ENCODE results near the gene ZNF408. TPM values are rescaled to one million over a fixed set of nuclear protein-coding genes. Genes with fewer than 3 reads are reported as not detected.

ZNF408 gene
- total and polyA plus RNA-seq, 12 donors, result 2.2 to 13.8 (median 9.2) TPM

- DNase-seq, result no peak
- Histone ChIP-seq H3K36me3 (replicated peaks in 1 of 2) (peaks cover 0 to 72% of the 10 kb centered on the region in 2 donors), H3K27me3 (no peaks in the 10 kb centered on the region), H3K9me3 (replicated peaks in 1 of 3) (no peaks in the 10 kb centered on the region), H3K27ac (no peak overlapping the region), H3K4me1 (replicated peaks in 1 of 2) (peaks cover 17 to 31% of the 10 kb centered on the region in 2 donors), H3K4me3 (no peak overlapping the region)
- intact Hi-C loops (cut with DNase I), result no loop called here
- no peak for TF ChIP-seq POLR2A (IDR thresholded peaks at IDR 0.05)
- no peak for TF ChIP-seq CTCF (IDR thresholded peaks at IDR 0.05)
- 0 to 82% (median 78%) methylated on average over 1 to 6 of the region's 7 CpGs for WGBS, 4 donors
These were observed 28.4 kb upstream of the ZNF408 start for GRCh38 chr11:46672381-46672839.

GRCh38 chr11:46673713-46674462 lies 26.9 kb upstream of the ZNF408 start:
- Histone ChIP-seq H3K27ac (peak overlapping the region in 4 of 5 donors; percentile 28 to 89 (median 87)), H3K4me1 (replicated peaks in 1 of 2) (peaks cover 17 to 27% of the 10 kb centered on the region in 2 donors), H3K4me3 (no peak overlapping the region), H3K9me3 (replicated peaks in 1 of 3) (no peaks in the 10 kb centered on the region), H3K36me3 (replicated peaks in 1 of 2) (peaks cover 0 to 70% of the 10 kb centered on the region in 2 donors), H3K27me3 (no peaks in the 10 kb centered on the region)
- DNase-seq, result peak in 1 of 7 donors; percentile 17
- intact Hi-C loops (cut with DNase I), result no loop called here
- no peak for TF ChIP-seq POLR2A (IDR thresholded peaks at IDR 0.05)
- TF ChIP-seq CTCF (IDR thresholded peaks at IDR 0.05), result no peak
- 84 to 95% (median 86%) methylated on average over 3 to 6 of the region's 6 CpGs for WGBS, 4 donors

GRCh38 chr11:46674463-46675287 lies 26.2 kb upstream of the ZNF408 start:
- 38 to 61% (median 47%) methylated on average over 8 to 12 of the region's 12 CpGs for WGBS, 4 donors
- no peak for TF ChIP-seq POLR2A (IDR thresholded peaks at IDR 0.05)
- no peak for TF ChIP-seq CTCF (IDR thresholded peaks at IDR 0.05)
- H3K9me3 ChIP-seq (replicated peaks in 1 of 3), result no peaks in the 10 kb centered on the region
- no peaks in the 10 kb centered on the region for H3K27me3 ChIP-seq
- peaks cover 0 to 70% of the 10 kb centered on the region in 2 donors for H3K36me3 ChIP-seq (replicated peaks in 1 of 2)
- peak overlapping the region; percentile 22 to 89 (median 86) for H3K27ac ChIP-seq
- DNase-seq, result peak in 3 of 7 donors; percentile 43 to 66 (median 46)
- H3K4me1 ChIP-seq (replicated peaks in 1 of 2), result peaks cover 17 to 27% of the 10 kb centered on the region in 2 donors
- no peak overlapping the region for H3K4me3 ChIP-seq
- intact Hi-C loops (cut with DNase I), result no loop called here

GRCh38 chr11:46675288-46675851 lies 25.5 kb upstream of the ZNF408 start:
- peak in 4 of 6 experiments; percentile 27 to 47 (median 31) for TF ChIP-seq CTCF (IDR thresholded peaks at IDR 0.05)
- TF ChIP-seq POLR2A (IDR thresholded peaks at IDR 0.05), result no peak
- H3K27ac ChIP-seq, result peak overlapping the region; percentile 22 to 89 (median 86)
- H3K4me1 ChIP-seq (replicated peaks in 1 of 2), result peaks cover 17 to 27% of the 10 kb centered on the region in 2 donors
- 19 to 40% (median 31%) methylated on average over 2 to 4 of the region's 4 CpGs for WGBS, 4 donors
- intact Hi-C loops (cut with DNase I), result no loop called here
- peaks cover 0 to 70% of the 10 kb centered on the region in 2 donors for H3K36me3 ChIP-seq (replicated peaks in 1 of 2)
- peak; percentile 60 to 86 (median 79) for DNase-seq
- no peaks in the 10 kb centered on the region for H3K9me3 ChIP-seq (replicated peaks in 1 of 3)
- no peak overlapping the region for H3K4me3 ChIP-seq
- H3K27me3 ChIP-seq, result no peaks in the 10 kb centered on the region
